MM.1S (cell line): ENCODE results near the gene PSRC1.

Experiments
- DNase-seq: peaks from one replicate; pipeline ENCODE4 v3.0.0-alpha.2; 2015
- H2AFZ ChIP-seq: fragments of 300-600 bp; sonication (generic); 2 replicates; pipeline ENCODE4 v1.6.0; 2016; ENCODE audit warnings: antibody characterized with exemption, low read length
- H3F3A ChIP-seq: fragments of 300-600 bp; sonication (generic); 2 replicates; pipeline ENCODE4 v1.6.1; 2016; ENCODE audit warnings: mild to moderate bottlenecking, antibody characterized with exemption, low read length, moderate library complexity, mixed read lengths; ENCODE audit not compliant: insufficient read depth
- H3K27ac ChIP-seq: fragments of 300-600 bp; sonication (generic); 2 replicates; pipeline ENCODE4 v1.5.1; 2016; ENCODE audit warnings: mild to moderate bottlenecking, low read length
- H3K27me3 ChIP-seq: fragments of 300-600 bp; sonication (generic); replicated peaks from 2 replicates; pipeline ENCODE4 v1.6.0; 2016; ENCODE audit warnings: low read length; ENCODE audit not compliant: insufficient read depth
- H3K36me3 ChIP-seq: fragments of 300-600 bp; sonication (generic); replicated peaks from 2 replicates; pipeline ENCODE4 v1.6.1; 2016; ENCODE audit warnings: mild to moderate bottlenecking, low read length, mixed read lengths; ENCODE audit not compliant: insufficient read depth
- H3K4me1 ChIP-seq: fragments of 300-600 bp; sonication (generic); 2 replicates; pipeline ENCODE4 v1.6.1; 2016; ENCODE audit warnings: low read length, mixed read lengths
- H3K4me2 ChIP-seq: fragments of 300-600 bp; sonication (generic); 2 replicates; pipeline ENCODE4 v1.6.0; 2016; ENCODE audit warnings: low read depth, low read length
- H3K4me3 ChIP-seq: fragments of 300-600 bp; sonication (generic); 2 replicates; pipeline ENCODE4 v1.5.1; 2016; ENCODE audit warnings: low read length, mixed read lengths
- H3K79me2 ChIP-seq: fragments of 300-600 bp; sonication (generic); 2 replicates; pipeline ENCODE4 v1.6.1; 2016; ENCODE audit warnings: mixed run types, low read length, mixed read lengths
- H3K9ac ChIP-seq: fragments of 300-600 bp; sonication (generic); 2 replicates; pipeline ENCODE4 v1.6.1; 2016; ENCODE audit warnings: low read length, mixed read lengths
- H3K9me2 ChIP-seq: fragments of 300-600 bp; sonication (generic); replicated peaks from 2 replicates; pipeline ENCODE4 v1.6.1; 2016; ENCODE audit warnings: mild to moderate bottlenecking, low read length, mixed read lengths; ENCODE audit not compliant: insufficient read depth
- H3K9me3 ChIP-seq: fragments of 300-600 bp; sonication (generic); replicated peaks from 2 replicates; pipeline ENCODE4 v1.6.1; 2016; ENCODE audit warnings: mild to moderate bottlenecking, low read length, mixed read lengths; ENCODE audit not compliant: insufficient read depth
- H4K20me1 ChIP-seq: fragments of 300-600 bp; sonication (generic); 2 replicates; pipeline ENCODE4 v1.6.1; 2016; ENCODE audit warnings: mild to moderate bottlenecking, low read length, moderate library complexity, mixed read lengths; ENCODE audit not compliant: insufficient read depth
- EZH2 ChIP-seq: fragments of 300-600 bp; sonication (generic); optimal IDR thresholded peaks from 2 replicates; pipeline ENCODE3; 2017; ENCODE audit warnings: low read depth, mild to moderate bottlenecking, antibody characterized with exemption, low read length, mixed read lengths
- EZH2phosphoT487 ChIP-seq: fragments of 300-600 bp; sonication (generic); IDR thresholded peaks from 2 replicates; pipeline ENCODE4 v1.6.1; 2018; ENCODE audit warnings: antibody characterized with exemption, low read length
- TF ChIP-seq, protein P1 (sequence below): fragments of 300-600 bp; sonication (generic); IDR thresholded peaks from 2 replicates; pipeline ENCODE4 v1.5.1; 2016; ENCODE audit warnings: antibody characterized with exemption, low read length, mixed read lengths

The PSRC1 gene

DNA sequence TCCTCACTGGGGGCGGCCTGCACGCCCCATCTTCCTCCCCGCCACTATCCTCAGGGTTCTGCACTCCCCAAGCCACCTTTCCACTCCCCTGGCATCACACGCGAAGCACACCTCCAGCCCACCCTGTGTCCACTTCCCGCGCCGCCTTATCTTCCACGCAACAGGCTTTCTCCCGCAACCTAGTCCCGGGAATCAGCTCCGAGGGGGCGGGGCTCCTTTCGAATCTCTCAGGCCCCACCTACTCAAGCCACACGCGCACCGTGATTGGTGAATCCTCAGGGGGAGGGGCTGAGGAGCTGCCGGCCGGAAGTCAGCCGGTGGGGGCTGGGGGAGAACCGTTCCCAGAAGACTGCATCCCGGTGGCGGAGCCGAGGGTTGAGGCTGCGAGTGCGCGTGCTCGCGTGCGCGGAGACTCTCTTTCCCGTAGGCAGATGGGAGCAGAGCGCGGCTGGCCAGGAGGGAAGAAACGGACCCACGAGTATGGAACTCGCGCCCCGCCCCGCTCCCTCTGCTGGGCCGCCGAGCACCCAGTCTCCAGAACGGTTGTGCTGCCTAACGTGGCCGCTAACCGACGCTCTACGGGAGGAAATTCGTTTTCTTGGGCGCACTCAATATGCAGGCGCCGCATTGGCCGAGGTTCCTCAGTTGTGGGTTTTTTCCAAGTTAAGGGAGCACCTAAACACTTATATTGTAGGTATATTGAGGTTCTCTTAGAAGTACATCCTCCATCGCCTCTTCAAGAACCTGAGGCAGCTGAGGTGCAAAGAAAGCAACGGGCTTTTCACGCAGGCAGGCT lies at the start of gene PSRC1:
Gene PSRC1, minus strand, starts transcription at position 194 of the 796 bp plus-strand sequence.
- Histone ChIP-seq H3K27me3 (no peaks in the 10 kb centered on the region), H3K4me3 (peak within 1 kb of the TSS; percentile 80), H3K9me2 (no peaks in the 10 kb centered on the region), H3K27ac (peak within 1 kb of the TSS; percentile 69), H3K79me2 (peaks cover 7% of the 10 kb centered on the region; the same call in 1 of the 2 replicates), H3K9me3 (no peaks in the 10 kb centered on the region), H3K9ac (peak within 1 kb of the TSS; percentile 49; the same call in 1 of the 2 replicates), H3K4me2 (peak within 1 kb of the TSS; percentile 89), H2AFZ (peak within 1 kb of the TSS; percentile 86), H3K36me3 (no peaks in the 10 kb centered on the region), H4K20me1 (no peaks in the 10 kb centered on the region), H3K4me1 (0 out of 2 replicates have a peak, but pooled peaks cover 10% of the 10 kb centered on the region), H3F3A (peaks cover 10% of the 10 kb centered on the region; the same call in 1 of the 2 replicates)
- TF ChIP-seq EZH2 = no peak
- no peak for TF ChIP-seq EZH2phosphoT487
- TF ChIP-seq, protein P1, sequence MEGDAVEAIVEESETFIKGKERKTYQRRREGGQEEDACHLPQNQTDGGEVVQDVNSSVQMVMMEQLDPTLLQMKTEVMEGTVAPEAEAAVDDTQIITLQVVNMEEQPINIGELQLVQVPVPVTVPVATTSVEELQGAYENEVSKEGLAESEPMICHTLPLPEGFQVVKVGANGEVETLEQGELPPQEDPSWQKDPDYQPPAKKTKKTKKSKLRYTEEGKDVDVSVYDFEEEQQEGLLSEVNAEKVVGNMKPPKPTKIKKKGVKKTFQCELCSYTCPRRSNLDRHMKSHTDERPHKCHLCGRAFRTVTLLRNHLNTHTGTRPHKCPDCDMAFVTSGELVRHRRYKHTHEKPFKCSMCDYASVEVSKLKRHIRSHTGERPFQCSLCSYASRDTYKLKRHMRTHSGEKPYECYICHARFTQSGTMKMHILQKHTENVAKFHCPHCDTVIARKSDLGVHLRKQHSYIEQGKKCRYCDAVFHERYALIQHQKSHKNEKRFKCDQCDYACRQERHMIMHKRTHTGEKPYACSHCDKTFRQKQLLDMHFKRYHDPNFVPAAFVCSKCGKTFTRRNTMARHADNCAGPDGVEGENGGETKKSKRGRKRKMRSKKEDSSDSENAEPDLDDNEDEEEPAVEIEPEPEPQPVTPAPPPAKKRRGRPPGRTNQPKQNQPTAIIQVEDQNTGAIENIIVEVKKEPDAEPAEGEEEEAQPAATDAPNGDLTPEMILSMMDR = peak; percentile 43
- DNase-seq = peak; percentile 79

DNA sequence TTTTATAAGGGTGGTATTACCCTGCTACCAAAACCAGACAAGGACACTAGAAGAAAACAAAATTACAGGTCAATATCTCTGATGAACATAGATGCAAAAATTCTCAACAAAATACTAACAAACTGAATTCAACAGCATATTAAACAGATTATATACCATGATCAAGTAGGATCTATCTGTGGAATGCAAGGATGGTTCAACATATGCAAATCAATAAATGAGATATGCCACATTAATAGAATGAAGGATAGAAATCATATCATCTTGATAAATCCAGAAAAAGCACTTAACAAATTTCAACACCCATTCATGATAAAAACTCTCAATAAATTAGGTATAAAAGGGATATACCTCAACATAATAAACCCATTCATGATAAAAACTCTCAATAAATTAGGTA lies 48.2 kb upstream of the PSRC1 start:
- Histone ChIP-seq H3F3A (no peaks in the 10 kb centered on the region), H3K36me3 (no peaks in the 10 kb centered on the region), H3K27ac (no peak overlapping the region), H4K20me1 (no peaks in the 10 kb centered on the region), H2AFZ (no peak overlapping the region), H3K4me3 (no peak overlapping the region), H3K9ac (no peak overlapping the region), H3K9me2 (no peaks in the 10 kb centered on the region), H3K4me1 (no peaks in the 10 kb centered on the region), H3K9me3 (no peaks in the 10 kb centered on the region), H3K79me2 (no peaks in the 10 kb centered on the region), H3K4me2 (no peak overlapping the region), H3K27me3 (no peaks in the 10 kb centered on the region)
- DNase-seq = no peak
- TF ChIP-seq EZH2phosphoT487 = no peak
- TF ChIP-seq, protein P1 = no peak
- TF ChIP-seq EZH2 = no peak

DNA sequence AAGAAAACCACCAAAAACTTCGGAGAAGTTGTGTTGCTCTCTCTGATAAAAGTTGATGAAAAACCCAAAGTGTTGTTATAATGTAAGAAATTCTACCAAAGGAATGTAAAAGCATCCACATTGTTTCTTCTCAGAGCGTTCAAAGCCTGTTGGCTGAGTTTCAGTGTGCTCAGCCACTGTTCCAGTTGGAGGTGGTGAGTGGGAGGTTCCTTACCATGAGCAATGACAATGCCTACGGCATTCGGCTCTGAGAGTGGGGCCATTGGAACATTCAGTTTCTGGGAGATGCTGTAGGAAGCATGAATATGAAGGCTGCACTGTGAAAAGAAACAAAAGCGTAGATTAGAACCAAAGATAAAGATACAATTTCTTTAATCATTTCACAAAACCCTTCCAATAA lies 44.3 kb upstream of the PSRC1 start:
- no peaks in the 10 kb centered on the region for H3F3A ChIP-seq
- TF ChIP-seq, protein P1 = no peak
- no peak overlapping the region for H3K27ac ChIP-seq
- H3K79me2 ChIP-seq = no peaks in the 10 kb centered on the region
- H3K4me3 ChIP-seq = no peak overlapping the region
- H3K9ac ChIP-seq = no peak overlapping the region
- no peaks in the 10 kb centered on the region for H3K36me3 ChIP-seq
- no peaks in the 10 kb centered on the region for H4K20me1 ChIP-seq
- no peaks in the 10 kb centered on the region for H3K4me1 ChIP-seq
- no peaks in the 10 kb centered on the region for H3K9me2 ChIP-seq
- no peak overlapping the region for H3K4me2 ChIP-seq
- H2AFZ ChIP-seq = no peak overlapping the region
- no peak for DNase-seq
- H3K9me3 ChIP-seq = no peaks in the 10 kb centered on the region
- no peaks in the 10 kb centered on the region for H3K27me3 ChIP-seq
